Hepatocyte (in vitro differentiated cells): Measurements from ENCODE around the gene OR1E1. TPM values are rescaled to one million over a fixed set of nuclear protein-coding genes. Genes with fewer than 3 reads are reported as not detected.
"Not testable (repeated sequence)": the region's sequence is repeated elsewhere in the genome, so short reads cannot be mapped to it uniquely, and the experiment has no call there.

ENCODE experiments used
- DNase-seq: peaks from one replicate; pipeline ENCODE4 v3.0.0-alpha.2; 2016; ENCODE audit warnings: low spot score
- H2AFZ ChIP-seq: fragments of 200-600 bp; sonication (generic); 2 replicates; pipeline ENCODE4 v1.6.0; 2016; ENCODE audit warnings: antibody characterized with exemption, mild to moderate bottlenecking
- H3K27ac ChIP-seq: fragments of 200-600 bp; sonication (generic); 2 replicates; pipeline ENCODE4 v1.5.1; 2016; ENCODE audit warnings: mild to moderate bottlenecking
- H3K27me3 ChIP-seq: fragments of 200-600 bp; sonication (generic); 2 replicates; pipeline ENCODE4 v1.6.1; 2016
- H3K36me3 ChIP-seq: fragments of 200-600 bp; sonication (generic); replicated peaks from 2 replicates; pipeline ENCODE4 v1.5.1; 2016; ENCODE audit warnings: low read depth; ENCODE audit not compliant: insufficient read depth
- H3K4me1 ChIP-seq: fragments of 200-600 bp; sonication (generic); 2 replicates; pipeline ENCODE4 v1.5.1; 2016; ENCODE audit warnings: mild to moderate bottlenecking, moderate library complexity; ENCODE audit not compliant: insufficient read depth
- H3K4me2 ChIP-seq: fragments of 200-600 bp; sonication (generic); 2 replicates; pipeline ENCODE4 v1.6.0; 2016
- H3K4me3 ChIP-seq: fragments of 200-600 bp; sonication (generic); 2 replicates; pipeline ENCODE4 v1.5.1; 2016; ENCODE audit warnings: mild to moderate bottlenecking
- H3K79me2 ChIP-seq: fragments of 200-600 bp; sonication (generic); 2 replicates; pipeline ENCODE4 v1.6.0; 2017; ENCODE audit warnings: mild to moderate bottlenecking
- H3K9me2 ChIP-seq: fragments of 200-600 bp; sonication (generic); replicated peaks from 2 replicates; pipeline ENCODE4 v1.6.0; 2017; ENCODE audit warnings: mild to moderate bottlenecking; ENCODE audit not compliant: insufficient read depth
- H3K9me3 ChIP-seq: fragments of 200-600 bp; sonication (generic); 2 replicates; pipeline ENCODE4 v1.5.1; 2016; ENCODE audit warnings: low read depth, mild to moderate bottlenecking
- H4K20me1 ChIP-seq: fragments of 200-600 bp; sonication (generic); 2 replicates; pipeline ENCODE4 v1.6.0; 2016; ENCODE audit warnings: mild to moderate bottlenecking; ENCODE audit not compliant: insufficient read depth, poor library complexity, severe bottlenecking
- CTCF ChIP-seq: fragments of 200-600 bp; sonication (generic); IDR thresholded peaks from 2 replicates; pipeline ENCODE4 v1.5.1; 2016; ENCODE audit warnings: antibody characterized with exemption, mild to moderate bottlenecking; ENCODE audit not compliant: poor library complexity
- EZH2 ChIP-seq: fragments of 200-600 bp; sonication (generic); IDR thresholded peaks from 2 replicates; pipeline ENCODE4 v1.6.1; 2016; ENCODE audit warnings: antibody characterized with exemption, mild to moderate bottlenecking, borderline replicate concordance
- EZH2phosphoT487 ChIP-seq: fragments of 200-600 bp; sonication (generic); IDR thresholded peaks from one replicate; pipeline ENCODE4 v1.6.1; 2018; ENCODE audit warnings: antibody characterized with exemption, mild to moderate bottlenecking, low read depth, moderate library complexity; ENCODE audit not compliant: unreplicated experiment, severe bottlenecking
- WGBS: methylation state at CpG from one replicate; pipeline ENCODE4 v1.1.6; 2016; ENCODE audit warnings: low lambda C conversion rate; ENCODE audit errors: missing lambda C conversion rate; 5-methylcytosine and 5-hydroxymethylcytosine counted together
- polyA plus RNA-seq: library from polyadenylated mRNA; unstranded; fragments of >200 nt; fragmentation: Nextera tagmentation; extraction: Ambion mirVana; gene quantifications from 2 replicates; pipeline ENCODE4 v1.2.1, GENCODE V29; 2016
- total RNA-seq: library from RNA; depleted of rRNA; stranded (reverse); fragments of >200 nt; gene quantifications from 2 replicates; pipeline ENCODE4 v1.2.3, GENCODE V29; 2014

The OR1E1 gene
- total and polyA plus RNA-seq, 2 experiments from 2014 or later = not detected

- Histone ChIP-seq H3K36me3 (no peaks in the 10 kb centered on the region), H3K4me3 (no peak overlapping the region), H4K20me1 (no peaks in the 10 kb centered on the region), H3K9me2 (no peaks in the 10 kb centered on the region), H2AFZ (no peak overlapping the region), H3K4me1 (no peaks in the 10 kb centered on the region), H3K27me3 (no peaks in the 10 kb centered on the region), H3K9me3 (no peaks in the 10 kb centered on the region), H3K4me2 (no peak overlapping the region), H3K79me2 (no peaks in the 10 kb centered on the region), H3K27ac (no peak overlapping the region)
- DNase-seq = no peak
- 69% methylated on average over 6 of the region's 6 CpGs for WGBS
- TF ChIP-seq EZH2 (no peak), CTCF (no peak), EZH2phosphoT487 (no peak)
Measured at GRCh38 chr17:3400055-3400454, 1.8 kb upstream of the OR1E1 start.

GRCh38 chr17:3397801-3398200, 409 bp downstream of the OR1E1 start:
- not testable (repeated sequence) for H3K4me3 ChIP-seq, H3K27me3 ChIP-seq, H3K36me3 ChIP-seq, H3K4me2 ChIP-seq, H4K20me1 ChIP-seq, H3K27ac ChIP-seq, H3K9me2 ChIP-seq, DNase-seq, H3K4me1 ChIP-seq, H2AFZ ChIP-seq, H3K9me3 ChIP-seq, H3K79me2 ChIP-seq
- 55% methylated on average over 7 of the region's 7 CpGs for WGBS

GRCh38 chr17:3389791-3390190, 8.4 kb downstream of the OR1E1 start:
- Histone ChIP-seq H3K9me2 (no peaks in the 10 kb centered on the region), H3K4me3 (no peak overlapping the region), H3K36me3 (no peaks in the 10 kb centered on the region), H4K20me1 (no peaks in the 10 kb centered on the region), H3K4me1 (no peaks in the 10 kb centered on the region), H3K9me3 (no peaks in the 10 kb centered on the region), H3K79me2 (no peaks in the 10 kb centered on the region), H3K27me3 (no peaks in the 10 kb centered on the region), H2AFZ (no peak overlapping the region), H3K4me2 (no peak overlapping the region), H3K27ac (no peak overlapping the region)
- no peak for TF ChIP-seq EZH2
- TF ChIP-seq CTCF = no peak
- no peak for TF ChIP-seq EZH2phosphoT487
- 70% methylated on average over 4 of the region's 4 CpGs for WGBS
- DNase-seq = no peak

- Histone ChIP-seq H2AFZ (no peak within 1 kb of the TSS), H3K4me1 (no peaks in the 10 kb centered on the region), H3K27ac (no peak within 1 kb of the TSS), H3K79me2 (no peaks in the 10 kb centered on the region), H3K9me2 (no peaks in the 10 kb centered on the region), H4K20me1 (no peaks in the 10 kb centered on the region), H3K9me3 (no peaks in the 10 kb centered on the region), H3K27me3 (no peaks in the 10 kb centered on the region), H3K4me2 (no peak within 1 kb of the TSS), H3K4me3 (no peak within 1 kb of the TSS), H3K36me3 (no peaks in the 10 kb centered on the region)
- TF ChIP-seq CTCF = no peak
- TF ChIP-seq EZH2 = no peak
- TF ChIP-seq EZH2phosphoT487 = no peak
- no peak for DNase-seq
- 94% methylated on average over 62 of the region's 92 CpGs for WGBS
Measured at GRCh38 chr17:3385869-3386816, 12.1 kb downstream of the OR1E1 start, which contains the start of gene OR3A2. Gene OR3A2, minus strand, starts transcription at chr17:3386308.
